GM19023 (cell line): Measurements from ENCODE around the gene MYO7A.

Experiments used
- ATAC-seq: cut with Tn5 transposase; IDR thresholded peaks from one replicate; pipeline ENCODE4 v1.9.1; 2021; ENCODE audit warnings: mild to moderate bottlenecking, moderate library complexity; ENCODE audit not compliant: unreplicated experiment

The MYO7A gene

DNA sequence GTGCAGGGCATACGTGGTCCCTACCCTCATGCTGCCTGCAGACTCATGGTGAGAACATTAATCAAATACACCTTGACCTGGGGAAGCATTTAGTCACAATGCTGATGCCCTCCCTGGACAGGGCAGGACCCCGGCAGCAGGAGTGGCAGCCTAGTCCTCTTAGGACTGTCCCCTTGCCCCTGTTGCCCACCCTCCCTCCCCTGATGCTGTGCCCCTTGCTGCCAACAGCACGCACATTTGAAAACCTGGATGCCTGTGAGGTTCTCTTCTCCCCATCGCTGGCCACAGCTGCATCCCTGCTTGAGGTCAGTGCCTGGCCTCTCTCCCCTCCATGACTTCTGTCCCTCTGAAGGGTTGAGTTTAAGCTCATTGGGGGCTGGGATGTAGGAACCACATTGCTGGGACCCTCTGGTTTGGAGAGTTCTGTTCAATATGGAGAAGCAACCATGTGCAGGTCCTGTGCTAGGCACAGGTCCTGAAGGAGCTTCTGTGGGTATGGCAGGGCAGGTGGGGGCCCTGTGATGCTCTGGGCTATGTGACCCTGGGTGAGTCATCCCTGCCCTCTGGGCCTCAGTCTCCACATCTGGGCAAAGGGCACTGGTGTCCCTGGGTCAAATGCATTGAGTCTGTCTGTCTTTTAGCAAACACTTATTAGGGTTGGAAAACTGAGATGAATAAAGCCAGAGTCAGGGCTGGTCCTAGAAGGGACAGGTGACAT is 31.3 kb downstream of the MYO7A start:
- ATAC-seq: no peak

DNA sequence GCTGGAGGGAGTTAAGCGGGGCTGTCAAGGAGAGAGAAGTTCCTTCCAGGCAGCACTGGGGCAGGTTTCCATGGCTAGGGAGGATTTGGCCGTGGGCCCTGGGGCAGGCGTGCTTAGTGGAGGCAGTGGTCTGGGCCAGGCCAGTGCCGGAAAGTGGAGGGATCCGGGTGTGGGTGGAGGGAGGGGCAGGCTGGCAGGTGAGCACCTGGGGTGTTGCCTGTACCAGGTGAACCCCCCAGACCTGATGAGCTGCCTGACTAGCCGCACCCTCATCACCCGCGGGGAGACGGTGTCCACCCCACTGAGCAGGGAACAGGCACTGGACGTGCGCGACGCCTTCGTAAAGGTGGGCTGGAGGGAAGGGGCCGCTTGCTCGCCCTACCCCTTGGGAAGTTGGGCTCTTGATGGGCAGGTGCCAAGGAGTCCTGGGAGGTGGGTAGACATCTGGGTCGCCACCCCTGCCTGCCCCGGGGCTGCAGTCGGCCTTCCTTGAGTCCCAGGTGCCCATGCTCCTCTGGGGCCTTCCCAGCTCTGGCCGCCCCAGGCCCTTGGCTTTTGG is 32.0 kb downstream of the MYO7A start:
- ATAC-seq: no peak

DNA sequence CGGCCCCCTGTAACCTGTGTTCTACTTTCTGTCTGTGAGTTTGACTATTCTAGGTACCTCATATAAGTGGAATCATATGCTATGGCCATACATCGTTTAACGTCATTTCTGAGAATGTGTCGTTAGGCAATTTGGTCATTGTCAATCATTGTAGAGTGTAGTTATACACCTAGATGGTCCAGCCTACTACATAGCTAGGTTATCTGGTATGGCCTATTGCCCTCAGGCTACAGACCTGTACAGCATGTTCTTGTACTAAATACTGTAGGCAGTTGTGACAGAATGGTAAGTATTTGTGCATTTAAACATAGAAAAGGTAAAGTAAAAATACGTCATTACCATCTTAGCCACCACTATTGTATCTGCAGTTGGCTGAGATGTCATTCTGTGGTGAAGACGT is 35.2 kb downstream of the MYO7A start:
- no peak for ATAC-seq

DNA sequence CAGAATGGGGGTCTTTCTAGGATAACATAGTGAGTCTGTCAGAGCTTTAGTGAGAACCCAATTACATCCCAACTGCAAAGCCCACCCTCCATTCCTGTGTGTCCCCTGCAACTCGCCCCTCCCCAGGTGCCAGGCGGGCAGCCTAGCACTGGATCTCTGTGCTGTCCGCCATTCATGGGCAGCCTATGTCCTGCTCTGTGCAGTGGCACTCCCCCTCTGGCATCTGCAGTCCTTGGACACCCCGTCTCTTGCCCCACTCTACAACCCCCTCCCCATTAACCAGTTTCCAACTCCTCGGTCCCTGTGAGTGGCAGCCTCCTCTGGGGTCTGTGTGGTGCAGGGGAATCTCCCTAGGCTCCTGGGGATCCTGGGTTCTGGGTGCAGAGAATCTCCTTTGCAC is 37.0 kb downstream of the MYO7A start:
- no peak for ATAC-seq

DNA sequence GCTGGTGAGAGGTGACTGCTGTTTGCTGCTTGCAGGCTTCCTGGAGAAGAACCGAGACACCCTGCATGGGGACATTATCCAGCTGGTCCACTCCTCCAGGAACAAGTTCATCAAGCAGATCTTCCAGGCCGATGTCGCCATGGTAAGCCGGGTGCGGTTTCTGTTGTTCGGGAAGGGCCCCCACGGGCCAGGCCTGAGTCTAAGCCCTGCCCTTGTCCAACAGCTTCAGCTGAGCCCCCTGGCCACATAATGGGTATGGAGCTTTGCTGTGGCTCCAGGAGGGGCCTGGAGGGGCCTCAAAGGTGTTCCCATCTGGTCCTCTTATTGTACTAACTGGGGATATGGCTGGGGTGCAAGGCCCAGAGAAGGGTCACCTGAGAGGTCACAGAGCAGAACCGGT is 38.0 kb downstream of the MYO7A start:
- ATAC-seq: no peak

DNA sequence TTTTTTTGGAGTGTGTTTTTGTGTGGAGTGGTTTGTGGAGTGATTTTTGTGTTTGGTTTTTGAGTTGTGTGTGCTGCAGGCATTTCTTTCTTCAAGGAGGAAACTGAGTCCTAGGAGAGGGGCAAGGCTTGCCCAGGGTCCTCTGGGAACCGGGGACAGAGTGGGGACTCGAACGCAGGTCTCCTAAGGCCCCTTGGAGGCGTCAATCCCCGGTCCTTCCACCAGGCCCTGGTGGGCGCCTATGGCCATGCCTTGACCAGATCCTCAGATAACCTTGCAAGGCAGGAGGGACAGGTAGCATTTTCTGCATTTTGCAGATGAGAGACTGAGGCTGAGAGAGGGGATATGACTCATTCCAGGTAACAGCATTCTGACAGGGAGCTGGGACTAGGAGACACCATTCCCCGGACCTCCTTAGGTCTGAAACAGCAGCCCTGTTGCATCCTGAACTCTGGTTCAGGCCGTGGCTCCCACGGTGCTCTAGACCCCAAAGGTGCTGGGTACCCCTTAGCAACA is 39.1 kb downstream of the MYO7A start:
- ATAC-seq: no peak

DNA sequence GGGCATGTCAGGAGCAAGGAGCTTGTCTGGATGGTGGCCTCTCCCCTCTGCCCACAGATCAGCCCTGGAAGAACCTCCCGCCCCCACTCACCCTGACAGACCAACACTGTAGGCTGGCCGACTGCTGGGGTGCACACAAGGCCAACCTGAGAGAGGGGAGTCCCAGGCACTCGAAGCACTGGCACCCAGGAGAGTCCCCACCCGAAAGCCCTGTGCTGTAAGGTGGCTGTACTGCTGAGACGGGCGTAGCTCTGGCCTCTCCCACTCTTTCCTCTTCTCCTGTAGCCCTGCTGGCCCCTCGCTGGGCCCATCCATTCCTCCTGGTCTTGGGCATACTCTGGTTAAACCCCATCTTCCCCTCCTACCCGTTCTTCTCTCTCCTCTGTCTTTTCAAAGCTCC is 39.7 kb downstream of the MYO7A start:
- ATAC-seq: no peak

DNA sequence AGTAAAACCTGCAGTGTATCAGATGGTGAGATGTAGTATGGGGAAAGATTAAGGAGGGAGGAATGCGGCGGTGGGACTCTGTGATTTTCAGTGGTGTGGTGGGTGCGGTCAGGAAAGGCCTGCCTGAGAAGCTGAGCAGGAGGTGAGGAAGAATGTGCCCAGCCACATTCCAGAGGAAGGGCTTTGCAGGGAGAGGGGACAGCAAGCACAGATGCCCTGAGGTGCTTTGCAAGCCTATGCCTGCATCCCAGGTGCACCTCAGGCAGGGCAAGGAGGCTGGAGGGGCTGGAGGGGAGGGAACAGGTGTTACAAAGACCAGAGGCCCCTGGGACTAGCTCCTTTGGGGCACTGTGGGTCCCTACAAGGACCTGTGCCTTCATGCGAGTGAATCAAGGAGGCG is 42.1 kb downstream of the MYO7A start:
- ATAC-seq: no peak

DNA sequence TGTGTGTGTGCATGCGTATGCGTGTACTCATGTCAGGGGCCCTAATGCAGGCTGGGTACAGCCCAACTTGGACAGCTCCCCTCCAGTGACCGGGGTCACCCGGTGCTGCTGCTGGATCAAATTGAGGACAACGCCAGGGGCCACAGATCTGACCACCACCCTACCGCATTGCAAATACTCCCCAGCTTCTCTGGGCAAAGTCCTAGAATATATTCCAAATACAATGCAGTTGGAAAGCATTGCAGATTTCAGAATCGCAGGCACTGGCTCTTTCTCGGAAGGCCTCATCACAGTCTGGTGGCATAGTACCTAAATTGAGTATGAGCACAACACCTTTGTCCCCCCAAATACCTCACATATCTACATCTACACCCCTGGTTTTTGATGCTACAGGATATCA is 43.2 kb downstream of the MYO7A start:
- ATAC-seq: no peak

DNA sequence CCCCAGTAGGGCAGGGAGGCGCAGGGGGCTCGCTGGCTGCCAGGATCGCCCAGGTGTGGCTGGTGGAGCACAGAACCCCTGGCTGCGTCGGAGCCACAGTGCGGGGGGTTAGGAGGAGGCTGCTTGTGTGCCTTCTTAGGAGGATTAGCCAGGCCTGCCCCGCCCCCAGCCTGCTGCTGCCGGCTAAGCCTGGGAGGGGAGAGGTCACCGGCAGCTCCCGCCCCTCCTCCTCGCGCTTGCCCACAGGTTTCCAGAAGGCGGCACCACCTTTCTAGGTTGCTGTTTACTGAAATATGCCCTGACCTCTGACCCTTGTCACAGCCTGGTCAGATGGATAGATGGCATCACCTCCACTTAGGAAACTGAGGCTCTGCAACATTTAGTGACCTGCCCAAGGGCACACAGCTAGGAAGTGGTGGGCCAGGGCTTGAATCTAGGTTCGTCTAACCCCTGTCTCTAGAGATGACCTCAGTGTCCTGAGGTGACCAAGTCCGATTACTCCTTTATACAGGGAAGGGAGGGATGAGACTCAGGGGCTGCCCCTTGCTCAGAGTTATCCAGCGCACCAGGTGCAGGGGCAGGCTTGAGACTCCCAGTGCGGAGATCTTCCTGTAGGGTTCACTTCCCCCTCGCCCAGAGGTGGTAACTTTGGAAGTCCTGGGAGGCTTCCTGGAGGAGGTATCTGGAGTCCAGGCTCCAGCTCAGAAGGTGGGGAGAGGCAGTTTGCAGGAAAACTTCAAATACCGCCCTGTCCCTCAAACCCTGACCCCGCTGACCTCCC is 44.0 kb downstream of the MYO7A start:
- no peak for ATAC-seq

DNA sequence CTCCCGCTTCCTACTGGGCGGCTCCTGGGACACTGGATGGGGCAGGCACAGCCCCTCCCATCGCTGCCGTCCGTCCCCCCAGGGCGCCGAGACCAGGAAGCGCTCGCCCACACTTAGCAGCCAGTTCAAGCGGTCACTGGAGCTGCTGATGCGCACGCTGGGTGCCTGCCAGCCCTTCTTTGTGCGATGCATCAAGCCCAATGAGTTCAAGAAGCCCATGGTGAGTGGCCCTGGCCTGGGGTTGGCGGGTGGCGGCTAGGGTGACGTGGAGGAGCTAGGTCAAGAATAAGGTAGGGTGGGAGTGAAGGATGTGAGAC is 44.6 kb downstream of the MYO7A start:
- no peak for ATAC-seq

DNA sequence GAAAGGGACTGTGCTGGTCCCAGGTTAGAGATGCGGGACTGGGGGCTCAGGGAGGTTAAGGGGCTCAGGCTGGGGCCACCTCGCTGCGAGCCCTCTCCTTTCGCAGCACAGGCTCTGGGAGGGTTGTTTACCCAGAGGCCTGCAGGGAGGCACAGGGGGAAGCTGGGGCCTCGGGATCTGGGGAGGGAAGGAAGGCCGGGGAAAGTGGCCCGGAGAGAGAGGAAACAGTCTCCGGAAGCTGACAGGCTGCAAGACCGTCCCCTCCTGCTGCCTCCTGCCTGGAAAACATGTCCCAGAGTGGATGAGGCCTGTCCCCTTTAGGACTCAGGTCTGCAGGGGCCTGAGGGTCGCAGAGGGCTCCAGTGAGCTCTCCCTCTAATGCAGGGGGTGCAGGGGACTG is 45.4 kb downstream of the MYO7A start:
- ATAC-seq: no peak

DNA sequence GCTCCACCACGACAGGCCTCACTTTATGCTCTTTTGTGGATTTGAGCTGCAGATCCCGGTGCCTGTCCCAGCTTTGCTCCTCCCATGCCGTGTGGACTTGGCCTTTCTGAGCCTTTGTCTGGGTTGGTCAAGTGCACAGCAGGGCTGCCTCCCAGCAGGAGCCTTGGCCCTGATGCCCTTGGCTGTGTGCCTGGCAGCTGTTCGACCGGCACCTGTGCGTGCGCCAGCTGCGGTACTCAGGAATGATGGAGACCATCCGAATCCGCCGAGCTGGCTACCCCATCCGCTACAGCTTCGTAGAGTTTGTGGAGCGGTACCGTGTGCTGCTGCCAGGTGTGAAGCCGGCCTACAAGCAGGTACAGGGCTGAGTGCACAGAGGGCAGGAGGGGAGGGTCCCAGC is 46.5 kb downstream of the MYO7A start:
- no peak for ATAC-seq

DNA sequence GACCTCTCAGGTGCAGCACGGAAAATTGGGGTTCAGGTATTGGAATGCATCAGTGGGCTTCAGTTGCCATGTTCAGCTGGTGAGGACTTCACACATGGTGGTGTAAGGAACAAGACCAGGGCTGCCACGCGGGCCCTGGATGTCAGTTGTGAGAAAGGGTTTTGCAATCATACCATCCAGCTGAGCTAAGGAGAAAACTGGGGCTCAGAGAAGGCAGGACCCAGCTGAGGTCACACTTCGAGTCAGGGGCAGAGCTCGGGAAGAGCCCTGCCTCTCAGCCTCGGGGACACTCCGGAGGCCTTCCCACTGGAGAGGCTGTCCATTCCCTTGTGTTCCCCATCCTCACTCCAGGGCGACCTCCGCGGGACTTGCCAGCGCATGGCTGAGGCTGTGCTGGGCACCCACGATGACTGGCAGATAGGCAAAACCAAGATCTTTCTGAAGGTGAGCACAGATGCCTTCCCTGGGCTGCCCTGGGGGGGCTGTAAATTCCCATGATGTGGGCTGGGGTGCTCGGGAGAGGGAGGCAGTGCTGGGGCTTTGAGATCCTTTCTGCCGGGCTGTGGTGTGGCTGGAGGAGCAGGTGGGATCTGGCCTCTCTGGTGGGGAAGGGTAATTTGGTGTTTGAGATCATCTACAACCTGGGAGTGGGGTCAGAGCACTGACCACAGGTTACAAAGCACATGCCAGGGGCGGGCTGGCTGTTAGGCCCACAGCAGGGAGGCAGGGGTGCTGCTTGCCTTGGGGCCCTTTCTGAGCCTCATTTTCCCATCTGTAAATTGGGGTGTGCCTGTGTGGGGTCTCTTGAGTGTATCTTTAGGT is 47.2 kb downstream of the MYO7A start:
- no peak for ATAC-seq

DNA sequence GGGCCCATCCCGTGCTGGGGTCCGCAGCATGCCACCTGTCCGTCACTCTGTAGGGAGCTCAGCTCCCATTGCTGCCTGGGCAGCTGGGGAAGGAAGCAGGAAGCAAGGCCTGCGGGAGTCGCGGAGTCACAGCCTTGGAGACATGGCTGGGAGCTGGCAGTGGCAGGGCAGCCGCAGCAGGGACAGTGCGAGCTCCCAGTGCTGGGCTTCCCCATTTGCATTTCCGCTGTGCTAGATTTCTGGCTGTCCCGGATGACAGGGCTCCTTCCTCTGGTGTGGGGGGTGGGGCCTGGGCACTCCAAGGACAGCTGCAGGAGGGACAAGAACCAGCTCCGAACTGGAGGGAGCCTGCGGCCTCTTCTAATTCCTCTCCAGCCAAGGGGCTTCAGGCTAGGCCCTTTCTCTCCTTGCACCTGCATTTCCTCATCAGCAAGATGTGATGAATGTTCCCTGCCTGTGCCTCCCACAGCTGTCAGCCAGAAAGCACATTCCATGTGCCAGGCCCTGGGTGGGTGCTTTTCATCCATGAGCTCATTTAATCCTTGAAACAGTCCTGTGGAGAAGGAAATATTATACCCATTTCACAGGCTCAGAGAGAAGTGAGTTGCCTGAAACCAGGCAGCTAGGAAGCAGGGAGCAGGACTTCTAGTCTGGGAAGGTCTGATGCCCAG is 48.0 kb downstream of the MYO7A start:
- ATAC-seq: no peak

DNA sequence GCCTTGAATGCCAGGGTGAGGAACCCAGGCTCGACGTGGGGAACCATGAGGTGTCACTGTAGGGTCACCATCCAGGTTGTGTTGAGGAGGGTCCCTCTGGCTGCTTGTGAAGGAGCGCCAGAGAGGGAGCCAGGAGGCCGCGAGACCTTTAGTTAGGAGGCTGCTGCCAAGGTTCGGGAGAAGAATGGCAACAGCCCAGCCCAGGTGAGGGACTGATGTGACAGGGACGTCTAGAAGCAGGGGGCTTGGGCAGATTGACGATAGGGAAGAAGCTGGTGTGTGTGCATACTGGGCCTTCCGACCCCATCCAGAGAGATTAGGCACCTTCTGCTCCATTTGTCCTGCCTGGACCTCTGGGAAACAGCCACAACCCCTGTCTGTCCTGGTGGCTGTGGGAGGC is 49.0 kb downstream of the MYO7A start:
- no peak for ATAC-seq

DNA sequence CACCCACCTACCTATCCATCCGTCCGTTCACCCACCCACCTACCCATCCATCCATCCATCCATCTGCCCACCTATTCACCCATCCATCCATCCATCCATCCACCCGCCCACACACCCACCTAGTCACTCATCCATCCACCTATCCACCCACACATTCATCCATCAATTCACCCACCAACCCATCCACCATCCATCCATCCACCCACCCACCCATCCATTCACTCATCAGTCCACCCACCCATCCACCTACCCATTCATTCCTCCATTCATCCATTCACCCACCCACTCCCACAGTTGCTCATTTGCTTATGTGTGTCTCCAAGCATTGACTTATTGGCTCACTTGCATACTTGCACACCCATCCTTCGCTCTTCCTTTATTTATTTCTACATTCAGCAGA is 50.1 kb downstream of the MYO7A start:
- no peak for ATAC-seq

DNA sequence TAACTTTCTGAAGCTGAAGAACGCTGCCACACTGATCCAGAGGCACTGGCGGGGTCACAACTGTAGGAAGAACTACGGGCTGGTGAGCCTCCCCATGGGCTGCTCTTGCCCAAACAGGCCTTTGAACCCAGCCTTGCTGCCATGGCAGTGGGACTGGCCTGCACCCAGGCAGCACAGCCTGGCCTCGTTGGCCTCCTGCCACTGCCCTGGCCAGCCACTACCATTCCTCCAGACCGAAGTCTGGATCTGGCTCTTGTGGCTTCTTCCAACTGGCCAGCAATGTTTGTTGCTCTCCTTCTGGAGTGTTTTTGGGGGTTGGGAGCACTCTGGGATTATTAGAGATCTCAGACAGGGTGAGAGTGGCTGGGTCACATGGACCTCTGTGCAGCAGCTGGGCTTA is 51.0 kb downstream of the MYO7A start:
- no peak for ATAC-seq

DNA sequence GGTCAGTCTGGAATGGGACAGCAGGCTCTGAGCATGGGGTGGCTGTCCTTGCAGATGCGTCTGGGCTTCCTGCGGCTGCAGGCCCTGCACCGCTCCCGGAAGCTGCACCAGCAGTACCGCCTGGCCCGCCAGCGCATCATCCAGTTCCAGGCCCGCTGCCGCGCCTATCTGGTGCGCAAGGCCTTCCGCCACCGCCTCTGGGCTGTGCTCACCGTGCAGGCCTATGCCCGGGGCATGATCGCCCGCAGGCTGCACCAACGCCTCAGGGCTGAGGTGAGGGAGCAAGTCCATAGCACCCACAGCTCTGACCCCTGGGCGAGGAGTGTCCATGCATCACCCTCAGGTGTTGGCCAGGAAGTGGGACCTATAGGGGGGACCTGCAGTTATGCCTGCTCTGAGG is 51.6 kb downstream of the MYO7A start:
- no peak for ATAC-seq

DNA sequence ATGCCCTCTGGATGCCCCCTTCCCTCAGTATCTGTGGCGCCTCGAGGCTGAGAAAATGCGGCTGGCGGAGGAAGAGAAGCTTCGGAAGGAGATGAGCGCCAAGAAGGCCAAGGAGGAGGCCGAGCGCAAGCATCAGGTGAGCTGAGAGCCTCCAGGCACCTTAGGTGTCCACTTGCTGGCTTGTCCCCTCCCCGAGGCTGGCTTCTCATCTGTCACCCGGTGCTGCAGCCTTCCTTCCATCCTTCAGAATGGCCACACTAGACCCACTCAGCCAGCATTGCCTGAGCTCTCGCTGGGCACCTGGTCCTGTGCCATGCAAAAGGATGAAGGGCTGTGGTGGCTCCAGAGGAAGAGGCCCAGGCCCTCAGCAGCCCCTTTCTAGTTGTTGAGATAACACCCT is 52.3 kb downstream of the MYO7A start:
- no peak for ATAC-seq

DNA sequence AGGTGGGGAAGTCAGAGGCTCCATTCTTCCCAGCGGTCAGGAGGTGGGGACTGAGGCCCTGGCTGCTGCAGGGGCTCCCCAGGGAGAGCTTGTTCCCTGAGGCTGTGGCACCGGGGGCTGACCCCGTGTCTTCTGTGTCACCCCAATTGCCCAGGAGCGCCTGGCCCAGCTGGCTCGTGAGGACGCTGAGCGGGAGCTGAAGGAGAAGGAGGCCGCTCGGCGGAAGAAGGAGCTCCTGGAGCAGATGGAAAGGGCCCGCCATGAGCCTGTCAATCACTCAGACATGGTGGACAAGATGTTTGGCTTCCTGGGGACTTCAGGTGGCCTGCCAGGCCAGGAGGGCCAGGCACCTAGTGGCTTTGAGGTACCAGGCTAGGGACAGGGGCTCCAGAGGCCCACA is 53.2 kb downstream of the MYO7A start:
- ATAC-seq: no peak
